Measurements from ENCODE around the gene DAB1.

DNA sequence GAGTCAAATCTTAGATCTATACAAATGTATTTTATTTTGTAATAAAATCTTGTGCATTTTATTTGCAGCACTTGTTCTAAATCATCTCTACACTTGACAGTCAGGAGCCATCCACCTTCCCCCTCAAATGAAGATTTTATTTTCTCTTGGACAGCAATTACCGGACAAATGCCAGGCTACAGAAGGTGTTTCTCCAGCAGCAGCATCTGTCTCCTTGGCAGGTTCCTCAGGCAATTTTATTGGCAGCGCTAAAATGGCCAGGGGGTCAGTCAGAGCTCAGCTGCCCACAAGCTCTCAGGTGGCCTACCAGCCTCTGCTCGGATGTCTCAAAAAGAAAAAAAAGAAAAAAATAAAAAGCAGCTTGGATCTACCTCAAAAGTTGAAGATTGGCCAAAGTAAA is 107.6 kb downstream of the DAB1 start:
- TF ChIP-seq, protein P1, sequence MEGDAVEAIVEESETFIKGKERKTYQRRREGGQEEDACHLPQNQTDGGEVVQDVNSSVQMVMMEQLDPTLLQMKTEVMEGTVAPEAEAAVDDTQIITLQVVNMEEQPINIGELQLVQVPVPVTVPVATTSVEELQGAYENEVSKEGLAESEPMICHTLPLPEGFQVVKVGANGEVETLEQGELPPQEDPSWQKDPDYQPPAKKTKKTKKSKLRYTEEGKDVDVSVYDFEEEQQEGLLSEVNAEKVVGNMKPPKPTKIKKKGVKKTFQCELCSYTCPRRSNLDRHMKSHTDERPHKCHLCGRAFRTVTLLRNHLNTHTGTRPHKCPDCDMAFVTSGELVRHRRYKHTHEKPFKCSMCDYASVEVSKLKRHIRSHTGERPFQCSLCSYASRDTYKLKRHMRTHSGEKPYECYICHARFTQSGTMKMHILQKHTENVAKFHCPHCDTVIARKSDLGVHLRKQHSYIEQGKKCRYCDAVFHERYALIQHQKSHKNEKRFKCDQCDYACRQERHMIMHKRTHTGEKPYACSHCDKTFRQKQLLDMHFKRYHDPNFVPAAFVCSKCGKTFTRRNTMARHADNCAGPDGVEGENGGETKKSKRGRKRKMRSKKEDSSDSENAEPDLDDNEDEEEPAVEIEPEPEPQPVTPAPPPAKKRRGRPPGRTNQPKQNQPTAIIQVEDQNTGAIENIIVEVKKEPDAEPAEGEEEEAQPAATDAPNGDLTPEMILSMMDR (IDR thresholded peaks at IDR 0.05): no peak
- no peak for TF ChIP-seq POLR2A (IDR thresholded peaks at IDR 0.05)
